GM21526 (cell line): Measurements from ENCODE around the gene MMS22L.

Experiments used
- ATAC-seq: cut with Tn5 transposase; IDR thresholded peaks from one replicate; pipeline ENCODE4 v1.9.1; 2021; ENCODE audit warnings: moderate library complexity; ENCODE audit not compliant: unreplicated experiment, low FRiP score

The MMS22L gene, protein sequence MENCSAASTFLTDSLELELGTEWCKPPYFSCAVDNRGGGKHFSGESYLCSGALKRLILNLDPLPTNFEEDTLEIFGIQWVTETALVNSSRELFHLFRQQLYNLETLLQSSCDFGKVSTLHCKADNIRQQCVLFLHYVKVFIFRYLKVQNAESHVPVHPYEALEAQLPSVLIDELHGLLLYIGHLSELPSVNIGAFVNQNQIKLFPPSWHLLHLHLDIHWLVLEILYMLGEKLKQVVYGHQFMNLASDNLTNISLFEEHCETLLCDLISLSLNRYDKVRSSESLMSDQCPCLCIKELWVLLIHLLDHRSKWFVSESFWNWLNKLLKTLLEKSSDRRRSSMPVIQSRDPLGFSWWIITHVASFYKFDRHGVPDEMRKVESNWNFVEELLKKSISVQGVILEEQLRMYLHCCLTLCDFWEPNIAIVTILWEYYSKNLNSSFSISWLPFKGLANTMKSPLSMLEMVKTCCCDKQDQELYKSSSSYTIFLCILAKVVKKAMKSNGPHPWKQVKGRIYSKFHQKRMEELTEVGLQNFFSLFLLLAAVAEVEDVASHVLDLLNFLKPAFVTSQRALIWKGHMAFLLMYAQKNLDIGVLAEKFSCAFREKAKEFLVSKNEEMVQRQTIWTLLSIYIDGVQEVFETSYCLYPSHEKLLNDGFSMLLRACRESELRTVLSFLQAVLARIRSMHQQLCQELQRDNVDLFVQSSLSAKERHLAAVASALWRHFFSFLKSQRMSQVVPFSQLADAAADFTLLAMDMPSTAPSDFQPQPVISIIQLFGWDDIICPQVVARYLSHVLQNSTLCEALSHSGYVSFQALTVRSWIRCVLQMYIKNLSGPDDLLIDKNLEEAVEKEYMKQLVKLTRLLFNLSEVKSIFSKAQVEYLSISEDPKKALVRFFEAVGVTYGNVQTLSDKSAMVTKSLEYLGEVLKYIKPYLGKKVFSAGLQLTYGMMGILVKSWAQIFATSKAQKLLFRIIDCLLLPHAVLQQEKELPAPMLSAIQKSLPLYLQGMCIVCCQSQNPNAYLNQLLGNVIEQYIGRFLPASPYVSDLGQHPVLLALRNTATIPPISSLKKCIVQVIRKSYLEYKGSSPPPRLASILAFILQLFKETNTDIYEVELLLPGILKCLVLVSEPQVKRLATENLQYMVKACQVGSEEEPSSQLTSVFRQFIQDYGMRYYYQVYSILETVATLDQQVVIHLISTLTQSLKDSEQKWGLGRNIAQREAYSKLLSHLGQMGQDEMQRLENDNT

DNA sequence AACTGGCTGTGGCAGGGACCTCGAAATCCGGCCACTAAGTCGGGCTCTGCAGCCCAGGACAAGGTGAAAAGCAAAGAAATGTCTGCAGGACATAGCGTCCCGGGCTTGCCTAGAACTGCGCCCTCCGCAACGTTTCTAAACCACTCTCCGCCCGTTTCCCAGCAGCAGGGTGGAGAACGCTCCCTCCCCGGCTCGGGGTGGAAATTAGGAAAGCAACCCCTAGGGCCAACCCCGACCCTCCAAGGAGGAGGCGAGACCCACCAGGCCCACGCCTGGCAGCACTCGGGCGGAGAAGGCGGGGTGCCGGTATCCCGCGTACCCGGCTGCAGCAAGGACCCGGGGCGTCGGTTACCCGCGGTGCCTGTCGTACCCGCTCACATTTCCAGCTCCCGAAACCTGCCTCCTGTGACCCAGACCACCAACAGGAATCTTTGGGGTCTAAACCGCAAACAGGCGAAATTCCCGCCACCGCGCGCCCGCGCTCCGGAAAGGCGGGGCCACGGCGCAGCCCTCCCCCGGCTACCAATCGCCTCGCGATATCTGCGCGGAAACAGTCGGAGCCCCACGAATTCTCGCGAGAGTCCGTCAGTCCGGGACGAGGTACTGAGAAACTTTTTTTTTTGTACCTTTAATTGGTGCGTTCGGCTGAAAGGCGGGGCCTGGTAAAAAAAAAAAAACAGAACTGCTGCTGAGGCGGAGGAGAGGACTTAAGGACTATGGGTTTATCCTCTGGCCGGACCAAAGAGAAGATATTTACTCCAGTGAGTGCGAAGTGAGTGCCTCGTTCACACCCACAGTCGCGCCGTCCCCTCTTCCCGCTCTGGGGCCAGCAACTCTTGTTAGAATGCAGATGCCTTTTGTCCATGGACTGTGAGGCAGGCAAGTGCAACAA is at the start of gene MMS22L:
TSS of gene MMS22L (minus strand) at position 491 of the 892 bp plus-strand sequence. CDS start 739 bp downstream, outside the sequence.
- ATAC-seq = peak; percentile 99

DNA sequence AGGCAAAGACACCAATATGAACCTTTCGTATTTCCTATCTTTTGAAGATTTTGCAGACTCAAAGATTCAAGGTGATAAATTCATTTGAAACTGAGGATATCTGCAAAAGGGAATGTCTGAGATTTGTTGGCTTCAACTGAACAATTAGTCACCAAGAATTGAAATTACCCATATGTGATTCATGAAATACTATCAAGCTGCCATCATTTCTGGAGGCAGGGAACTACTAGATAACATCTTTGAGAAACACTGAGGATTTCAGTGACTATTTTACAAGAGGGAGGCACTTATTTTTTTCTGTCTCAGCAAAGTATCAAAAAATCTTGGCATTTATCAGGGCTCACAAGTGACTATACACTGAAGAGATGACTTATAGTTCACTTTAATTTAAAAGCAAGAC is 39.8 kb upstream of the MMS22L start:
- ATAC-seq = no peak

DNA sequence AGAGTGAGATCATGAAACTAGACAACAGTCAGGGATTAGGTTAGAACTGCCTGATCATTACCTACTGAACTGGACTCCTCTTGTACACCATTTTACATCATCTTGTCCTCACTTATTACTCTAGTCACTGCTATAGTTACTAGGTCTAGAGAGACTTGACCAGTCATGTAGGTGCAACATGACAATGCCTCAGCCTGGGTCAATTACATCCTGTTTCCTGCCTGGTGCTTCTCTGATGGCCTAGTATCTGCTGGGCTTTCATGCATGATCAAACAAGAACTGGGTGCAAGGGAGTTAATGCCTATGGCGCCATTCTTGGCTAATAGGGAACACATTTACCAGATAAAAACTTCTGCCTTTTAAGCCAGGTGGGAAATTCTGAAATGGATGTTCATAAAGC is 39.2 kb upstream of the MMS22L start:
- ATAC-seq = no peak

DNA sequence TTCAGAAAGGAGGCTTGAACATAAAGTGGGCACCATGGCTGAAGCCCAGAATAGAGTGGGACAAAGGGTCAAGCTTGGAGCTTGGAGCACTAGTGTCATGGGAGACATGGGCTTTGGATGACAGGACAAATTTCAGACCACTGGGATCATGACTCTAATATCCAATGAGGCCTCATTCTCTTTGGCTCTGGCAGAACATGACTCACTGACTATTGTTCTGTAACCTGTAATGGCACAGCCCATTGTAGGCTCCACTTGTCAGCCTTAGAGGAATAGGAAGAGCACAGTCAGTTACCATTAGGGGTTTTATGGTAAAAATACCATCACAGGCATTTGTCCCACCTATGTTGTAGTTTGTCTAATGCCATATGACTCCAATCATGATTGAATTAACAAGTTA is 34.0 kb upstream of the MMS22L start:
- no peak for ATAC-seq

DNA sequence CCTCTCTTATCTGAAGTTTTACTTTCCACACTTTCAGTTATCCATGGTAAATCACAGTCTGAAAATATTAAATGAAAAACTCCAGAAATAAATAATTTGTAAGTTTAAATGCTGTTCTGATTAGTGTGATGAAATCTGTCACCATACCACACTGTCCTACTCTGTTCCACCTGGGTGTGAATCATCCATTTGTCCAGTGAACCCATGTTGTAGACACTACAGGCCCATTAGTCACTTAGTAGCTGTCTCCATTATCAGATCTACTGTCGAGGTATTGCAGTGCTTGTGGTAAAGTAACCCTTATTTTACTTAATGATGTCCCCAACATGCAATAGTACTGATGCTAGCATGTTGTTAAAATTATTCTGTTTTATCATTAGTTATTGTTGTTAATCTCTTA is 29.2 kb upstream of the MMS22L start:
- ATAC-seq = no peak

DNA sequence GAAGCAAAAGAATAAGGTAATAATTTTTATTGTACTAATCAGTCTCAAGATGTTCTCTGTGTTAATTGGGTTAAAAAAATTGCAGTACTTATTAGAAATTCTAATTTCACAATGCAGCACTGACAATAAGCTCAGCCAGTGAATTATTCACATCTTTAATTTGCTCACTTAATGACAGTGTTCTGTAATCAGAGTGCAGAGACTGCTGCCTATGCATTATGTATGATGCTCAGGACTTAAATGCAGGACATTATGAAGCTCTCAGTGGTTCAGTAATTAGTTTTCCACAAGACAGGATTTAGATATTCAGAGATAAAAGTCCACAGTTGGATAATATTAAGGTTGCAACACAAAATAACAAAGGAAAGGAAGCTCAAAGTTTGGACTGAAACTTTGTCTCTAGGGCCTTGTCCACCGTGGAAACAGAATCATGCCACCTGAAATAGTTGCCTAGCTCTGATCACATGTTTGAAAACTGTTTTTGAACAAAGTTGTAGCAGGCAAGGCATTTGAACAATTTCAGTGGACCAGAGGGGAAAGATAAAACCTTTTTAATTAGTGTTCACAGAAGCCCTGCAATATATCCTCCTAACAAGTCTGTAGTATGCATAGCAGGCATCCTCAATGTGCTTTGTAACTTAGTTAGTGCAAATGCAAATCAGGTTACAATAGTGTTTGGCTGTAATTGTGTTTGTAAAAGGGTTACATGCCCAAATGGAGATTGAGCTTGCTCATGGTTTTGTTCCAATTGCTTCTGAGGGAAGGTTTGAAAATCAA is 23.7 kb upstream of the MMS22L start:
- ATAC-seq = no peak

DNA sequence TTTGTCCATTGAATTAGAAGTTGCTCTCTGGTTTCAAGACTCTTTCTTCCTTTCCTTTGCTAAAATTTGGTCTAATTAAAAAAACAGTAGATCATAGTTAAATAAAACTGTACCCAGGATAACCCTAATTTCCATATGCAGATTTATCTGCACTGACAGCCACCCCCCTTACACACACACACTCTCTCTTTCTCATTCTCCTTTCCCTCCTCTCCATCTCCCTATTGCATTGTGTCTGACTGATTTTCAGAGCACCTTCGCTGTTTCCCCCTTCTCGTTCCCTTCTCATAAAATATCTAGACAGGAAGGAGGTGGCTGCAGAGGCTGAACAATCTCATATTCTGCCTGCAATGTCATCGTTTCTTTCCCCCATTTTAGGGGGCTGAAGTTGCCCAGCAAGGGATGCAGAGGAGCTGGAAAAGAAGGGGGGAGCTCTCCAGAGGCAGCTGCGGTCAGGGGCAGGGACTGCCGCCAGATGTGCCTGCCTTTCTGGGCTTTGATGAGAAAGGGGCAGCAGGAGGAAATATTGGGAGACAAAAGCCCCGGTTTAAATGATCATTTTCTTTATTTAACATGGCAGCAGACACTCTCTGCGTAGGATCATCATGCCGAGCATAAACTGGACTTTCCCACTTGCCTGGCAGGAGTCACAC is 22.5 kb upstream of the MMS22L start:
- no peak for ATAC-seq

- no peak for ATAC-seq
Observed at GRCh38 chr6:97304701-97305100, 21.7 kb upstream of the MMS22L start.

GRCh38 chr6:97294451-97294850 is 11.4 kb upstream of the MMS22L start:
- ATAC-seq = no peak

- no peak for ATAC-seq
Observed at GRCh38 chr6:97293198-97293696, 10.2 kb upstream of the MMS22L start.

DNA sequence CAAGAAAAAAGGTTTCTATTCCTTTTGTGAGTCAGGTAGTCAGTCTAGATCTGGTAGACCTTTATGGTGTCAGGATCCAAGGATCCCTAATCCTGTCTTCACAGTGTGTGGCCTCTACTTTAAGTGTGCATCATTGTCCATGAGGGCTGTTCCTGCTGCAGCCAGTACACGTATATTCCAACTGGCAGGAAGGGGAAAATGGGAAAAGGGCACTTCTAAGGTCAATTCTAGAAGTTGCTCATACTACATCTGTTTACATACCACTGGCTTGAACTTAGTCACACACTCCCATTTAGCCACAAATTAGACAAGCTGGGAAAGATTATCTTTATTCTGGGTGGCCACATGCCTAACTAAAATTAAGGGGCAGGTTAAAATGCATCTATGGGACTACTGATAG is 9.7 kb upstream of the MMS22L start:
- ATAC-seq = no peak

GRCh38 chr6:97291896-97292295 is 8.9 kb upstream of the MMS22L start:
- ATAC-seq = no peak

DNA sequence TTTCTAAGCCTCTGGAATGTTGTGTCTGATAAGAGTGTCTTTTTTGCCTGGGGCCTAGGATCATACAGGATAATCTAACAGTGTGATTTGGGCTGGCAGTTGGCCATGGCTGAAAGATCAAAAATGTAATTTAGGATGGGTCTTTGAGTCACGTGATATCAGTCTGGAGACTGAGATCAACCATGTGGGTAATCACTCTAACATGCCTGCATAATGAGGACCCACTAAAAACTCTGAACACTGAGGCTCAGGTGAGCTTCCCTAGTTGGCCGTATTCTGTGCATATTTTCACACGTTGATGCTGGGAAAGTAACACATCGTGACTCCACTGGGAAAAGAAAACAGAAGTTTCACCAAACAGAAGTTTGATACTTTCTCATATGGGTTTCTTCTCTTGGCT is 6.3 kb upstream of the MMS22L start:
- no peak for ATAC-seq

DNA sequence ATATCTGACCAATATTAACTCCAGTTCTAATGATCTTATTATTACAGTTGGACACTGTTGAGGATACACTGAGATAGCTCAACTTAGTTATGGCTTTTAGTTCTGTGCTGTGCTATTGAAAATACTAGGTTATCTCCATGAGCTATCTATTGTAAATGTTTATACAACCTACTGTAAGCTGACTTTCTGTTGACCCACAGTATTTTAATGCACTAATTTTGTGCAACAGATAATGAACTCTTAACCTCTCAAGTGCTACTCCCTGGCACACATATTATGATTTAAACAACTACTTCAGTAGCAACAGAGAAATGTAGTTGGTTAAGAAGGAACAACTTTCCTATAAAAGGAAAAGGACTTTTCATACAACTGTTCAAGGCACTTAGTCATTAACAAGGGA is 5.2 kb upstream of the MMS22L start:
- no peak for ATAC-seq

DNA sequence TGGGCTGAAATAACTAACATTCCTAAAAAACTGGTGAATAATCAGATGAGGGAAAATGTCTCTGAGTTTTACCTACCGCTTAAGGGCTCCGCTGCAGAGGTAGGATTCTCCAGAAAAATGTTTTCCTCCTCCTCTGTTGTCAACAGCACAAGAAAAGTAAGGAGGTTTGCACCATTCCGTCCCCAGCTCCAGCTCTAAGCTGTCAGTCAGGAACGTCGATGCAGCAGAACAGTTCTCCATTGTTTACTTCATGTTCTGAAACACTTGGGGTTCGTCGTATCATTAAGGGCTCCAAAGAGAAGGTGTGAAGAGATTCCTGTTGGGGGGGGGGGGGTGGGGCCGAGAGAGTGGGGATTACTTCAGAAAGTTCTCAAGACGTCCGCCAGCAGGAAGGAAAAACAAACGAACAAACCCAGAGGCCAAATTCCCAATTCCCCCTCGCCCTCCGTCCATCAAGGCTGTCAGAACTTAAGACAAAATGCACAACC is 734 bp downstream of the MMS22L start:
- no peak for ATAC-seq

DNA sequence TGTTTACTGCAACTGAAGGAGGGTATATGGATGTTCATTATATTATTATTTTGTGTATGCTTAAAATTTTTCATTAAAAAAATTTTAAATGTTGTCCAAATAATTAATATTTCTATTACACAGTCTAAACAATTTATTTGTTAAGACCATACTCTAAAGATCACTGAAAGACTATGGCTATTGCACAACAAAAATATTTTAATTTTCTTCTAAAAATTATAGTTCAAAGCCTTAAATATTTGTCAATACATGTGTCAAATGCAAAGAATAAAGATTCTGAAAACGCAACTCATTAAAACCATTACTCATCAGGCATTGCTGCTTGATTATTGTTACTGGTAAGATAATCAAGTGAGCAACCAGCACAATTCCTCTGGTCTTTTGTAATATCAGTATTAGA is 2.2 kb downstream of the MMS22L start:
- ATAC-seq = no peak

DNA sequence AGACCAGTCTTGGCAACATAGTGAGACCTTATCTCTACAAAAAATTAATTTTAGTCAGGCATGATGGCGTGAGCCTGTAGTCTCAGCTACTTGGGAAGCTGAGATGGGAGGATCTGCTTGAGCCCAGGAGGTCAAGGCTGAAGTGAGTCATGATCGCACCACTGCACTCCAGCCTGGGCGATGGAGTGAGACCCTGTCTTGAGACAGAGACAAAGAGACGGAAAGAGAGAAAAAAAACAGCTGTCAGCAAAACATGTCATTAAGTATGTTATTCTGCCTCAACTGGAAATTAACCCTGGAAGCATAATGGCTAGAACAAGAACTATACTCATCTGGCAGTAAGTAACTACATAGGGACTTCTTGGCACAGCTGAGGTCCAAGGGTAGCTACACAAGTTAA is 7.2 kb downstream of the MMS22L start:
- ATAC-seq = no peak

GRCh38 chr6:97269821-97270220 is 13.2 kb downstream of the MMS22L start:
- ATAC-seq = no peak
